K562 treated with DMSO at 1 percent for 48 hours (cell line): ENCODE data around the gene TGFBR2. TPM values are rescaled to one million over a fixed set of nuclear protein-coding genes. Genes with fewer than 3 reads are reported as not detected.

Experiments
- total RNA-seq: library from RNA; unstranded; fragments of 300-600 nt; gene quantifications from 2 replicates; pipeline ENCODE4 v1.2.3, GENCODE V29; 2022; ENCODE audit warnings: low replicate concordance; ENCODE audit errors: extremely low read depth

TGFBR2 gene
- total RNA-seq = not detected in 2 replicates

GRCh38 chr3:30606301-30607031, at the start of gene TGFBR2:
Gene TGFBR2 (plus strand): TSS chr3:30606601. CDS start chr3:30606884, 283 bp downstream.

